Glutamatergic neuron (in vitro differentiated cells): Measurements from ENCODE around the gene DNLZ. TPM values are rescaled to one million over a fixed set of nuclear protein-coding genes. Genes with fewer than 3 reads are reported as not detected.

ENCODE experiments used
- DNase-seq: peaks from one replicate; pipeline ENCODE4 v3.0.0; 2022
- H3K27ac Mint-ChIP-seq: one replicate; pipeline ENCODE4 v1.8.0; 2020; ENCODE audit warnings: mild to moderate bottlenecking, mixed read lengths, inconsistent platforms; ENCODE audit not compliant: unreplicated experiment
- H3K27me3 Mint-ChIP-seq: one replicate; pipeline ENCODE4 v1.8.0; 2020; ENCODE audit warnings: mild to moderate bottlenecking, moderate library complexity, mixed read lengths, inconsistent platforms; ENCODE audit not compliant: unreplicated experiment
- H3K36me3 Mint-ChIP-seq: one replicate; pipeline ENCODE4 v1.8.0; 2020; ENCODE audit warnings: mild to moderate bottlenecking, mixed read lengths, inconsistent platforms; ENCODE audit not compliant: unreplicated experiment
- H3K4me1 Mint-ChIP-seq: one replicate; pipeline ENCODE4 v1.8.0; 2020; ENCODE audit warnings: mild to moderate bottlenecking, low read depth, mixed read lengths, inconsistent platforms; ENCODE audit not compliant: unreplicated experiment
- H3K4me3 Mint-ChIP-seq: one replicate; pipeline ENCODE4 v1.8.0; 2020; ENCODE audit warnings: mild to moderate bottlenecking, mixed read lengths, inconsistent platforms; ENCODE audit not compliant: unreplicated experiment
- H3K9me3 Mint-ChIP-seq: one replicate; pipeline ENCODE4 v1.8.0; 2020; ENCODE audit warnings: mild to moderate bottlenecking, moderate library complexity, mixed read lengths, inconsistent platforms; ENCODE audit not compliant: unreplicated experiment
- total RNA-seq: library from RNA; stranded (reverse); fragmentation: NEBNext Ultra II Directional; extraction: Animal tissue kit (Norgen Biotek cat#: 25700); gene quantifications from one replicate; pipeline ENCODE4 v1.2.1, GENCODE V29; 2021; ENCODE audit not compliant: unreplicated experiment
- TF ChIP-seq, protein P1 (sequence below): fragments of 200-600 bp; sonication (generic); IDR thresholded peaks from one replicate; pipeline ENCODE4 v1.5.0; 2021; ENCODE audit not compliant: partially characterized antibody, unreplicated experiment

DNLZ gene
- total RNA-seq, 1 donor from 2014 or later: 16.5 TPM

- Mint-ChIP-seq H3K4me1 (no peaks in the 10 kb centered on the region), H3K27ac (no peak overlapping the region), H3K9me3 (peaks cover 3% of the 10 kb centered on the region), H3K36me3 (no peaks in the 10 kb centered on the region), H3K27me3 (peaks cover 1% of the 10 kb centered on the region), H3K4me3 (no peak overlapping the region)
- TF ChIP-seq, protein P1, sequence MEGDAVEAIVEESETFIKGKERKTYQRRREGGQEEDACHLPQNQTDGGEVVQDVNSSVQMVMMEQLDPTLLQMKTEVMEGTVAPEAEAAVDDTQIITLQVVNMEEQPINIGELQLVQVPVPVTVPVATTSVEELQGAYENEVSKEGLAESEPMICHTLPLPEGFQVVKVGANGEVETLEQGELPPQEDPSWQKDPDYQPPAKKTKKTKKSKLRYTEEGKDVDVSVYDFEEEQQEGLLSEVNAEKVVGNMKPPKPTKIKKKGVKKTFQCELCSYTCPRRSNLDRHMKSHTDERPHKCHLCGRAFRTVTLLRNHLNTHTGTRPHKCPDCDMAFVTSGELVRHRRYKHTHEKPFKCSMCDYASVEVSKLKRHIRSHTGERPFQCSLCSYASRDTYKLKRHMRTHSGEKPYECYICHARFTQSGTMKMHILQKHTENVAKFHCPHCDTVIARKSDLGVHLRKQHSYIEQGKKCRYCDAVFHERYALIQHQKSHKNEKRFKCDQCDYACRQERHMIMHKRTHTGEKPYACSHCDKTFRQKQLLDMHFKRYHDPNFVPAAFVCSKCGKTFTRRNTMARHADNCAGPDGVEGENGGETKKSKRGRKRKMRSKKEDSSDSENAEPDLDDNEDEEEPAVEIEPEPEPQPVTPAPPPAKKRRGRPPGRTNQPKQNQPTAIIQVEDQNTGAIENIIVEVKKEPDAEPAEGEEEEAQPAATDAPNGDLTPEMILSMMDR: no peak
- no peak for DNase-seq
These were observed 29.2 kb upstream of the DNLZ start for GRCh38 chr9:136392538-136393449.

- H3K4me3 Mint-ChIP-seq: no peak overlapping the region
- H3K9me3 Mint-ChIP-seq: peaks cover 5% of the 10 kb centered on the region
- no peak overlapping the region for H3K27ac Mint-ChIP-seq
- no peak for DNase-seq
- TF ChIP-seq, protein P1: no peak
- H3K27me3 Mint-ChIP-seq: peaks cover 1% of the 10 kb centered on the region
- H3K4me1 Mint-ChIP-seq: no peaks in the 10 kb centered on the region
- no peaks in the 10 kb centered on the region for H3K36me3 Mint-ChIP-seq
These were observed 28.4 kb upstream of the DNLZ start for GRCh38 chr9:136391737-136392537.

- Mint-ChIP-seq H3K36me3 (no peaks in the 10 kb centered on the region), H3K9me3 (peaks cover 1% of the 10 kb centered on the region), H3K27me3 (no peaks in the 10 kb centered on the region), H3K4me3 (no peak overlapping the region), H3K4me1 (no peaks in the 10 kb centered on the region), H3K27ac (no peak overlapping the region)
- DNase-seq: no peak
- TF ChIP-seq, protein P1: no peak
These were observed 25.9 kb upstream of the DNLZ start for GRCh38 chr9:136389396-136389795.

- TF ChIP-seq, protein P1: no peak
- peaks cover 1% of the 10 kb centered on the region for H3K9me3 Mint-ChIP-seq
- no peak for DNase-seq
- H3K4me3 Mint-ChIP-seq: no peak overlapping the region
- H3K4me1 Mint-ChIP-seq: no peaks in the 10 kb centered on the region
- no peaks in the 10 kb centered on the region for H3K36me3 Mint-ChIP-seq
- H3K27me3 Mint-ChIP-seq: no peaks in the 10 kb centered on the region
- no peak overlapping the region for H3K27ac Mint-ChIP-seq
These were observed 23.7 kb upstream of the DNLZ start for GRCh38 chr9:136387217-136387616.
